A673 (cell line): ENCODE results near the gene YRDC. TPM values are rescaled to one million over a fixed set of nuclear protein-coding genes. Genes with fewer than 3 reads are reported as not detected.

Experiments
- BruUV-seq: library from RNA; stranded (reverse); fragments of 400-500 nt; replicated peaks from 2 replicates; lab custom pipeline; 2021; lab: Mats Ljungman, UMichigan
- CTCF ChIA-PET: fragments of 300-600 bp; sonication (Branson Sonifier 250); formaldehyde crosslinking; loops from one replicate; lab custom pipeline; 2022; ENCODE audit warnings: antibody characterized with exemption; lab: Charles Lee
- POLR2A ChIA-PET: fragments of 300-600 bp; sonication (Branson Sonifier 250); formaldehyde crosslinking; loops from one replicate; lab custom pipeline; 2022; ENCODE audit warnings: antibody characterized with exemption; ENCODE audit not compliant: low non-redundant PET; lab: Charles Lee
- DNase-seq: peaks from one replicate; pipeline ENCODE4 v3.0.0-alpha.2; 2015; ENCODE audit warnings: low spot score
- H3K27ac ChIP-seq: fragments of 200-600 bp; sonication (generic); 2 replicates; pipeline ENCODE4 v1.5.1; 2016; ENCODE audit warnings: mixed run types, low read depth, mild to moderate bottlenecking, mixed read lengths, antibody characterized with exemption, low read length; ENCODE audit not compliant: poor library complexity, severe bottlenecking
- H3K27me3 ChIP-seq: fragments of 200-600 bp; sonication (generic); replicated peaks from 2 replicates; pipeline ENCODE4 v1.6.1; 2017; ENCODE audit warnings: mixed run types, low read depth, mild to moderate bottlenecking, mixed read lengths, antibody characterized with exemption, low read length; ENCODE audit not compliant: insufficient read depth, poor library complexity
- H3K36me3 ChIP-seq: fragments of 200-600 bp; sonication (generic); 2 replicates; pipeline ENCODE4 v1.6.1; 2016; ENCODE audit warnings: mixed run types, mild to moderate bottlenecking, mixed read lengths, antibody characterized with exemption, low read length; ENCODE audit not compliant: insufficient read depth, poor library complexity, severe bottlenecking
- H3K4me1 ChIP-seq: fragments of 200-600 bp; sonication (generic); 2 replicates; pipeline ENCODE4 v1.6.1; 2017; ENCODE audit warnings: mixed run types, mild to moderate bottlenecking, mixed read lengths, antibody characterized with exemption, low read length; ENCODE audit not compliant: insufficient read depth, poor library complexity, severe bottlenecking
- H3K4me3 ChIP-seq: fragments of 200-600 bp; sonication (generic); 2 replicates; pipeline ENCODE4 v1.5.1; 2016; ENCODE audit warnings: low read depth, mixed run types, mild to moderate bottlenecking, mixed read lengths, low read length; ENCODE audit not compliant: poor library complexity, severe bottlenecking
- H3K9me3 ChIP-seq: fragments of 200-600 bp; sonication (generic); 2 replicates; pipeline ENCODE4 v1.6.1; 2016; ENCODE audit warnings: mixed run types, low read depth, mild to moderate bottlenecking, mixed read lengths, antibody characterized with exemption, low read length; ENCODE audit not compliant: poor library complexity, severe bottlenecking
- EZH2 ChIP-seq: fragments of 200-600 bp; sonication (generic); IDR thresholded peaks from 2 replicates; pipeline ENCODE4 v1.6.1; 2017; ENCODE audit warnings: borderline replicate concordance, low read depth, mild to moderate bottlenecking, mixed read lengths, antibody characterized with exemption, low read length; ENCODE audit not compliant: poor library complexity, severe bottlenecking
- intact Hi-C: fragments of 100-400 bp; cut with micrococcal nuclease; formaldehyde crosslinking; loops from one replicate; pipeline ENCODE4 v1.10.0; 2022; ENCODE audit not compliant: unreplicated experiment
- total RNA-seq: library from RNA; stranded (reverse); gene quantifications from 2 replicates; pipeline ENCODE4 v1.2.3, GENCODE V29; 2021
- TF ChIP-seq, protein P1 (sequence below): fragments of 300-800, 200-600 bp; sonication (generic); conservative IDR thresholded peaks from 2 replicates; pipeline ENCODE4 v1.5.1; 2017; ENCODE audit warnings: low read depth, mild to moderate bottlenecking, antibody characterized with exemption, low read length, moderate library complexity, mixed read lengths

Gene YRDC
- total RNA-seq, 1 experiment from 2014 or later, result 38.5 TPM

DNA sequence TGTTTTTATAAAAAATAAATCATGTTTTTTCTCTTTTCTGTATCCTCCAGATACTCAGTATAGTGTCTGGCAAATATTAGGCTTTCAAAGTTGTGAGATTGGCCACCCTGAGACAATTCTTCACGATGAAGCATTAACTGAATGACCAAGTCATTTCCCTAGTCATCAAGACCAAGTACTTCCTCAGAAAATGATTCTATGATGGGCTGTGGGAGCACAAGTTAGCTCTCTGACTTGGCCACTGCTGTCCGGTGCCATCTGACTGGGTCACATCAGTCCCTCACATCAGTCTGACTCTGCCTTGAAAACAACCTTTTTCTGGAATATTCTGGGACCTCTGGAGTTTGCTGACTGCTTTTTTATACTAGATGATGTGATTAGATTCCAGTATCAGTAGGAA lies 13.5 kb upstream of the YRDC start:
- TF ChIP-seq, protein P1, sequence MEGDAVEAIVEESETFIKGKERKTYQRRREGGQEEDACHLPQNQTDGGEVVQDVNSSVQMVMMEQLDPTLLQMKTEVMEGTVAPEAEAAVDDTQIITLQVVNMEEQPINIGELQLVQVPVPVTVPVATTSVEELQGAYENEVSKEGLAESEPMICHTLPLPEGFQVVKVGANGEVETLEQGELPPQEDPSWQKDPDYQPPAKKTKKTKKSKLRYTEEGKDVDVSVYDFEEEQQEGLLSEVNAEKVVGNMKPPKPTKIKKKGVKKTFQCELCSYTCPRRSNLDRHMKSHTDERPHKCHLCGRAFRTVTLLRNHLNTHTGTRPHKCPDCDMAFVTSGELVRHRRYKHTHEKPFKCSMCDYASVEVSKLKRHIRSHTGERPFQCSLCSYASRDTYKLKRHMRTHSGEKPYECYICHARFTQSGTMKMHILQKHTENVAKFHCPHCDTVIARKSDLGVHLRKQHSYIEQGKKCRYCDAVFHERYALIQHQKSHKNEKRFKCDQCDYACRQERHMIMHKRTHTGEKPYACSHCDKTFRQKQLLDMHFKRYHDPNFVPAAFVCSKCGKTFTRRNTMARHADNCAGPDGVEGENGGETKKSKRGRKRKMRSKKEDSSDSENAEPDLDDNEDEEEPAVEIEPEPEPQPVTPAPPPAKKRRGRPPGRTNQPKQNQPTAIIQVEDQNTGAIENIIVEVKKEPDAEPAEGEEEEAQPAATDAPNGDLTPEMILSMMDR, result no peak
- no peak for TF ChIP-seq EZH2
- H3K27me3 ChIP-seq, result no peaks in the 10 kb centered on the region
- intact Hi-C loops, result no loop called here
- H3K4me3 ChIP-seq, result no peak overlapping the region
- no TSS peak for BruUV-seq
- H3K4me1 ChIP-seq, result no peaks in the 10 kb centered on the region
- CTCF ChIA-PET, result no interaction called here
- no peaks in the 10 kb centered on the region for H3K9me3 ChIP-seq
- POLR2A ChIA-PET, result no interaction called here
- H3K27ac ChIP-seq, result no peak overlapping the region
- peaks cover 23% of the 10 kb centered on the region for H3K36me3 ChIP-seq
- no peak for DNase-seq

DNA sequence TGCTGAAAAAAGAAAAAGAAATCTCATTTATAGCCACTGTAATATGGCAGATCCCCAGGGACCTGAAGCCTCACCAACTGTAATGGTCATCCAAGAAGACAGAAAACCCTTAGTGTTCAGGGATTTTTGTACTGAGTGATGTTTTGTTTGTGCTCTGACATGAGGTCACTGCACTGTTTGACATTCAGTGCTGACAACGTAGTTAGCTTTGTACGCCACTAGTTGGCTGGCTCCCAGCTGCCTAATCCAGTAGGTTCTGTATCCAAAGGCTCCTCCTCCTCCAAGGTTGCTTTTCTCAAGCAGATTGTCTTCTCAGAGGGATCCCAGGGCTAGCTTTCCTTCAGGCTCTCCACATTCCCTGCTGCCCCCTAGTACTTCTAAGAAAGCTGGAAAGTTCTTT lies 9.5 kb upstream of the YRDC start:
- TF ChIP-seq, protein P1, result no peak
- TF ChIP-seq EZH2, result no peak
- intact Hi-C loops, result no loop called here
- no TSS peak for BruUV-seq
- ChIA-PET POLR2A (interaction anchor here (0.6 kb wide), 1 partner anchor 1288 kb away, joined by 3 read pairs; no protein-coding TSS in a partner anchor), CTCF (no interaction called here)
- Histone ChIP-seq H3K9me3 (no peaks in the 10 kb centered on the region), H3K4me3 (no peak overlapping the region), H3K4me1 (no peaks in the 10 kb centered on the region), H3K27ac (no peak overlapping the region), H3K36me3 (peaks cover 17% of the 10 kb centered on the region), H3K27me3 (no peaks in the 10 kb centered on the region)
- peak; percentile 20 for DNase-seq

DNA sequence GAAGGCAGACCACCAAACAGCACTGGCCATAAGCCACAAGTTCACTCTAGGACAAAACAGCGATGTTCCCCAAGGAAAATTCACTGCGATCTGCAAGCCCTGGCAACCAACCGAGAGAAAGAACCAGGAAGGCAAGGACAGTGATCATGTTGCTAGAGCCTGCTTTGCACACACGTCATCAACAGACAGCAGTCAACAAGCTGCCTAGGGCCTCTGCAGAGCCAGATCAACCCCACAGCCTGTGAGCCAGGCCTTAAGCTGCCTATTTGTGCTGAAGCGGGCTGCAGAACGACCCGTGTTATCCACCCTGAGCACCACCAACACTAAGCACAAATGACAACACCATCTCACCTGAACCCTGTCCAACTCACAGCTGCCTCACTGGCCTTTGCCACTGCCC lies 6.2 kb upstream of the YRDC start:
- CTCF ChIA-PET, result interaction anchor here (0.6 kb wide), 1 partner anchor 46 kb away, joined by 7 read pairs; no protein-coding TSS in a partner anchor
- Histone ChIP-seq H3K4me3 (no peak overlapping the region), H3K27me3 (no peaks in the 10 kb centered on the region), H3K9me3 (no peaks in the 10 kb centered on the region), H3K4me1 (peaks cover 5% of the 10 kb centered on the region), H3K36me3 (peaks cover 3% of the 10 kb centered on the region), H3K27ac (no peak overlapping the region)
- DNase-seq, result no peak
- intact Hi-C loops, result no loop called here
- BruUV-seq, result no TSS peak
- TF ChIP-seq EZH2, result no peak
- TF ChIP-seq, protein P1, result no peak
- POLR2A ChIA-PET, result no interaction called here
